ENCODE results near the gene RBMS3. TPM values are rescaled to one million over a fixed set of nuclear protein-coding genes. Genes with fewer than 3 reads are reported as not detected.

RBMS3 gene
- total RNA-seq, 4 donors from 2014 or later = 51.5 to 76.0 (median 66.6) TPM

- H3K27me3 ChIP-seq = no peaks in the 10 kb centered on the region
- WGBS, 2 donors (ENCODE audit: low coverage in 1 of 2) = 47 to 64% methylated on average over 1 of the region's 1 CpG
- no peak for ATAC-seq
- H3K4me3 ChIP-seq = no peak overlapping the region
- peaks cover 0 to 12% of the 10 kb centered on the region in 2 donors for H3K36me3 ChIP-seq
- H3K27ac ChIP-seq = no peak overlapping the region
- peaks cover 3 to 51% (median 14%) of the 10 kb centered on the region in 3 donors for H3K4me1 ChIP-seq
- H3K9me3 ChIP-seq = no peaks in the 10 kb centered on the region
- TF ChIP-seq, protein P1, sequence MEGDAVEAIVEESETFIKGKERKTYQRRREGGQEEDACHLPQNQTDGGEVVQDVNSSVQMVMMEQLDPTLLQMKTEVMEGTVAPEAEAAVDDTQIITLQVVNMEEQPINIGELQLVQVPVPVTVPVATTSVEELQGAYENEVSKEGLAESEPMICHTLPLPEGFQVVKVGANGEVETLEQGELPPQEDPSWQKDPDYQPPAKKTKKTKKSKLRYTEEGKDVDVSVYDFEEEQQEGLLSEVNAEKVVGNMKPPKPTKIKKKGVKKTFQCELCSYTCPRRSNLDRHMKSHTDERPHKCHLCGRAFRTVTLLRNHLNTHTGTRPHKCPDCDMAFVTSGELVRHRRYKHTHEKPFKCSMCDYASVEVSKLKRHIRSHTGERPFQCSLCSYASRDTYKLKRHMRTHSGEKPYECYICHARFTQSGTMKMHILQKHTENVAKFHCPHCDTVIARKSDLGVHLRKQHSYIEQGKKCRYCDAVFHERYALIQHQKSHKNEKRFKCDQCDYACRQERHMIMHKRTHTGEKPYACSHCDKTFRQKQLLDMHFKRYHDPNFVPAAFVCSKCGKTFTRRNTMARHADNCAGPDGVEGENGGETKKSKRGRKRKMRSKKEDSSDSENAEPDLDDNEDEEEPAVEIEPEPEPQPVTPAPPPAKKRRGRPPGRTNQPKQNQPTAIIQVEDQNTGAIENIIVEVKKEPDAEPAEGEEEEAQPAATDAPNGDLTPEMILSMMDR (IDR thresholded peaks at IDR 0.05) = no peak
- TF ChIP-seq POLR2A (IDR thresholded peaks at IDR 0.05) (no peak), POLR2AphosphoS5 (IDR thresholded peaks at IDR 0.05) (no peak), EP300 (IDR thresholded peaks at IDR 0.05) (no peak)
These were observed 149.7 kb downstream of the RBMS3 start for GRCh38 chr3:29430558-29430971.

DNA sequence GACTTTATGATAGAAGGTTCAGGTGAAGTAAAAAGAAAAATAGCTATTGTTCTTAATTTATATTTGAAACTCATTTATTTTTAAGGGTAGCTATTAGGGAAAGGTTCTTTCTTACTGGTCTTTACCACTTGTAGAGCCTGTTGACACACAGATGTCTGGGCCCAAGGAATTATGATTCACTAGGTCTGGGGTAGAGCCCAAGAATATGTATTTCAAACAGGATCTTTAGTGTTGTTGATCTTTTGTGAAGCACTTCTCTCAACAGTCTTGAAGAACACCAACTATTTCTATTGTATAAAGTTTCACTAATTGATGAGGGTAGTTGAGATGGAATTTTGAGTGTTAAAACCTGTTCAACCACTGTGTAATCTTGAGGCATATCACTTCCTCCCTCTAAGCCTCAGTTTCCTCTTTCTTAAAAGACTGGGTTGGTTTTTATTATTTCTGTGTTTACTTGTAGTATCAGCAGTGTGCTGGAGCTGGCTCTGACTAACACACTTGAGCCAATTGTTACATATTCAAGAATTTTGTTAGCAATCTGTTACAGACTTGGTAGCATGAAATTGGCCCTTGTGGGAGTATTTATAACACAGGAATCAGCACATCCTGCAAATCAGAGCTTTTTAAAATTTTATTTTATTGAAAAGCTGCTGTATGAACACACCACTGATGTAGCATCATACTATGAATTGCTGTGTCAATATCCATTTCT lies 155.9 kb downstream of the RBMS3 start:
- H3K4me1 ChIP-seq = no peaks in the 10 kb centered on the region
- ATAC-seq = peak; percentile 31
- no peaks in the 10 kb centered on the region for H3K9me3 ChIP-seq
- no peak for TF ChIP-seq POLR2A (IDR thresholded peaks at IDR 0.05)
- TF ChIP-seq, protein P1 (IDR thresholded peaks at IDR 0.05) = no peak
- TF ChIP-seq EP300 (IDR thresholded peaks at IDR 0.05) = no peak
- no peak for TF ChIP-seq POLR2AphosphoS5 (IDR thresholded peaks at IDR 0.05)
- peaks cover 0 to 13% of the 10 kb centered on the region in 2 donors for H3K36me3 ChIP-seq
- no peak overlapping the region for H3K27ac ChIP-seq
- no peaks in the 10 kb centered on the region for H3K27me3 ChIP-seq
- H3K4me3 ChIP-seq = no peak overlapping the region

GRCh38 chr3:29438580-29438979 lies 157.7 kb downstream of the RBMS3 start:
- TF ChIP-seq, protein P1 (IDR thresholded peaks at IDR 0.05) = no peak
- no peak for TF ChIP-seq EP300 (IDR thresholded peaks at IDR 0.05)
- TF ChIP-seq POLR2A (IDR thresholded peaks at IDR 0.05) = no peak
- TF ChIP-seq POLR2AphosphoS5 (IDR thresholded peaks at IDR 0.05) = no peak
- 83 to 93% methylated on average over 3 of the region's 3 CpGs for WGBS, 2 donors (ENCODE audit: low coverage in 1 of 2)
- H3K9me3 ChIP-seq = no peaks in the 10 kb centered on the region
- ATAC-seq = no peak
- peaks cover 0 to 13% of the 10 kb centered on the region in 2 donors for H3K36me3 ChIP-seq
- H3K27ac ChIP-seq = no peak overlapping the region
- no peaks in the 10 kb centered on the region for H3K4me1 ChIP-seq
- H3K27me3 ChIP-seq = no peaks in the 10 kb centered on the region
- H3K4me3 ChIP-seq = no peak overlapping the region

DNA sequence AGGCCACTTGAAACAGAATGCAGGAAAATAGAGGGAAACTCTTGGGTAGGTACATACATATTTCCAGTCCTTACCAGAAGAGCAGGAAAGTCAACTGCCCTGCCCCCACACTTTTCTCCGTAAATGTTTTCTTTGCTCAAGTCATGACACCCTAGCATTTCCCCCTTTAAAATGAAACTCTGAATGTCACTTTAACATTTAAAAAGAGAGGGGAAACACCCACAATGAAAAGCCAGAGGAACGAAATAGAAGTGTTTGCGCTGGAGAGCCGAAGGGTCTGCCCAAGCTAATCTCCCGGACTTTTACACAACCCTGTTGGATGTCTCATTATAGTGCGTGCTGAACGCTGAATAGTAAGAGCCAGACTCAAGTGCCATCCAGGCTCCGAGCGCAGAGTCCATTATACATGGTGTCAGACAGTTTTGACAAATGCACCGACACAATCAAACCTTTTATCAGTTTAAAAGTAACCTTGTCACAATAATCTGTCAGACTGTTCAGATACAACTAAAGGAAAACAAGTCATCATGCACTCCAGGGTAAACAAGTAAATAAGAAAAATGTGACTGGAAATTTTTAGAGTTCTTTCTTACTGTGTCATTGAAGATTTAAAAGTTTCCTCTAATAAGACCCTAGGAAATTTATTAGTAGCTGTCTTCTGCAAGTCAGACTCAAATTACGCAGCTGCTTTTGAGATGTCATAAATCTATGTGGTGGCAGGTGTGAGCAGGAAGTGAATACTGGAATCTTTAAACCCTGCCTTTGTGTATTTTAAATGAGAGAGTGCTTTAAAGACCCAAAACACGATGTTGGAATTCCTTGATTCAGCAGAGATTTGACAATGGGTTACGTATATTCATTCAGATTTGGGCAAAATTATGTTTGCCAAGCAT lies 159.8 kb downstream of the RBMS3 start:
- 78% methylated on average over 11 to 13 of the region's 13 CpGs for WGBS, 2 donors (ENCODE audit: low coverage in 1 of 2)
- Histone ChIP-seq H3K27me3 (no peaks in the 10 kb centered on the region), H3K9me3 (no peaks in the 10 kb centered on the region), H3K36me3 (peaks cover 0 to under 1% of the 10 kb centered on the region in 2 donors), H3K4me3 (peak overlapping the region in 1 of 2 donors; percentile 19), H3K4me1 (no peaks in the 10 kb centered on the region), H3K27ac (no peak overlapping the region)
- TF ChIP-seq POLR2AphosphoS5 (IDR thresholded peaks at IDR 0.05) = no peak
- TF ChIP-seq, protein P1 (IDR thresholded peaks at IDR 0.05) = no peak
- no peak for TF ChIP-seq POLR2A (IDR thresholded peaks at IDR 0.05)
- TF ChIP-seq EP300 (IDR thresholded peaks at IDR 0.05) = no peak
- ATAC-seq = no peak
